ENCODE data around the gene MYO10. TPM values are rescaled to one million over a fixed set of nuclear protein-coding genes. Genes with fewer than 3 reads are reported as not detected.

Gene MYO10
- total RNA-seq, 1 experiment from 2014 or later = 71.9 TPM

DNA sequence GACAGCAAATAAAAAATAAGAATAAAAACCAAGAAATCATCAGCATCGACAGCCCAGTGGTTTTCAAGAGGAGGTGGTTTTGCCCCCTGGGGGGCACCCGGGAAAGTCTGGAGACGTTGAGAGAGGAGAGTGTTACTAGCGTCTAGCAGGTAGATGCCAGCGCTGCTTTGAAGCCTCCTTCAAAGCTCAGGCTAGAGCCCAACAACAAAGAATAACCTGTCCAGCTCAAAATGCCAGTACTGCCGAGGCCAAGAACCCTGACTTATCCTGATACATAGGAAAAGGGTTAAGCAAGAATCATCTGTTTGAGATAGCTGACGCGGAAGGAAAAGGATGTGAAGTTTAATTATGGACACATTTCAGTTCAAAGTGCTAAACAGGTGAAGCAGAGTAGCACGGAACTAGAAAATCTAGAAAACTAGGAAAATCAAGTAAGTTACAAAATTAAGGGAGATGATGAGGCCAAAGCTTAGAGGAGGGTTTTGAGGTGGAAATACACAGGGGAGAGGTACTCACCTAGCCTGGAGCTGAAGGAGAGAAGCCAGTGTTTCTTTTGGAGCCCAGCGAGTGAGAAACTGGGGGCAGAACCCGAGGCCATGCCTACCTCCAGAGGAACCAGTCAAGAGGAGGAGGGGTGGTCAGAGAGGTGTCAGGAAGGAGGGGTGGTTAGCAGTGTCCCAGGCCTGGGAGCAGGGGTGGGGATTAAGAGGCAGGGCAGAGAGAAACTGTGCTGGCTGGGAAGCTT is 198.3 kb downstream of the MYO10 start:
- DNase-seq (ENCODE audit: low read depth, low spot score) = no peak
- no peak overlapping the region for H3K4me3 ChIP-seq (ENCODE audit: low read depth in 2 of 2, low read length in 2 of 2)
- ChIA-PET CTCF (no interaction called here), POLR2A (no interaction called here)
- in situ Hi-C loops (cut with HindIII; ENCODE audit: low pct_unique_long_range_greater_than_20kb, low sequenced_read_pairs) (no loop called here), intact Hi-C loops (cut with micrococcal nuclease; ENCODE audit: unreplicated experiment) (no loop called here)
- H3K27ac ChIP-seq (ENCODE audit: low read length) = no peak overlapping the region
- no peak for TF ChIP-seq POLR2AphosphoS5 (IDR thresholded peaks at IDR 0.05; ENCODE audit: low read depth, low read length)
- no peak for TF ChIP-seq SIN3A (IDR thresholded peaks at IDR 0.05; ENCODE audit: borderline replicate concordance, insufficient read depth, low read depth, low read length)
- no peak for TF ChIP-seq TCF7L2 (IDR thresholded peaks at IDR 0.05; ENCODE audit: low read depth, low read length)
- no peak for TF ChIP-seq CTCF (IDR thresholded peaks at IDR 0.05)
- TF ChIP-seq REST (IDR thresholded peaks at IDR 0.05; ENCODE audit: insufficient read depth in 1 of 2, low read depth in 2 of 2, low read length in 1 of 2) = no peak
- no peaks in the 10 kb centered on the region for H3K9me3 ChIP-seq (ENCODE audit: control insufficient read depth, insufficient read depth, low read depth, low read length)
- no peak for ATAC-seq
- H3K27me3 ChIP-seq (ENCODE audit: control insufficient read depth, insufficient read depth, low read length) = no peaks in the 10 kb centered on the region
- no peaks in the 10 kb centered on the region; the same call in 1 of the 2 replicates for H3K4me1 ChIP-seq (ENCODE audit: control insufficient read depth, insufficient read depth, low read length)
- no peaks in the 10 kb centered on the region; the same call in 1 of the 2 replicates for H3K36me3 ChIP-seq (ENCODE audit: control insufficient read depth, insufficient read depth, low read length)
- no TSS peak for BruUV-seq (replicated peaks)

GRCh38 chr5:16737209-16737608 is 198.9 kb downstream of the MYO10 start:
- H3K9me3 ChIP-seq (ENCODE audit: control insufficient read depth, insufficient read depth, low read depth, low read length) = no peaks in the 10 kb centered on the region
- H3K27me3 ChIP-seq (ENCODE audit: control insufficient read depth, insufficient read depth, low read length) = no peaks in the 10 kb centered on the region
- intact Hi-C loops (cut with micrococcal nuclease; ENCODE audit: unreplicated experiment) = no loop called here
- no peak for TF ChIP-seq REST (IDR thresholded peaks at IDR 0.05; ENCODE audit: insufficient read depth in 1 of 2, low read depth in 2 of 2, low read length in 1 of 2)
- TF ChIP-seq POLR2AphosphoS5 (IDR thresholded peaks at IDR 0.05; ENCODE audit: low read depth, low read length) = no peak
- H3K27ac ChIP-seq (ENCODE audit: low read length) = no peak overlapping the region; the same call in 1 of the 2 replicates
- H3K4me1 ChIP-seq (ENCODE audit: control insufficient read depth, insufficient read depth, low read length) = no peaks in the 10 kb centered on the region; the same call in 1 of the 2 replicates
- ChIA-PET CTCF (no interaction called here), POLR2A (no interaction called here)
- no TSS peak for BruUV-seq (replicated peaks)
- no peak overlapping the region for H3K4me3 ChIP-seq (ENCODE audit: low read depth in 2 of 2, low read length in 2 of 2)
- ATAC-seq (no peak), DNase-seq (ENCODE audit: low read depth, low spot score) (no peak)
- in situ Hi-C loops (cut with HindIII; ENCODE audit: low pct_unique_long_range_greater_than_20kb, low sequenced_read_pairs) = no loop called here
- no peaks in the 10 kb centered on the region; the same call in 1 of the 2 replicates for H3K36me3 ChIP-seq (ENCODE audit: control insufficient read depth, insufficient read depth, low read length)

Data from Panc1 (cell line).